Smooth muscle cell (in vitro differentiated cells): ENCODE results near the gene FAM72A. TPM values are rescaled to one million over a fixed set of nuclear protein-coding genes. Genes with fewer than 3 reads are reported as not detected.
"Not testable (repeated sequence)": the region's sequence is repeated elsewhere in the genome, so short reads cannot be mapped to it uniquely, and the experiment has no call there.

Experiments
- DNase-seq: peaks from one replicate; lab custom pipeline; 2025; ENCODE audit not compliant: unreplicated experiment; lab: John Stamatoyannopoulos, UW
- H2AFZ ChIP-seq: fragments of 200-600 bp; sonication (generic); 2 replicates; pipeline ENCODE4 v1.6.0; 2016; ENCODE audit warnings: antibody characterized with exemption, low read depth, mild to moderate bottlenecking
- H3F3A ChIP-seq: fragments of 200-600 bp; sonication (generic); 2 replicates; pipeline ENCODE4 v1.6.0; 2017; ENCODE audit warnings: antibody characterized with exemption, low read depth
- H3K27ac ChIP-seq: fragments of 200-600 bp; sonication (generic); 2 replicates; pipeline ENCODE4 v1.5.1; 2016; ENCODE audit warnings: low read depth, mild to moderate bottlenecking
- H3K27me3 ChIP-seq: fragments of 200-600 bp; sonication (generic); 2 replicates; pipeline ENCODE4 v1.6.1; 2016; ENCODE audit warnings: low read depth, mild to moderate bottlenecking
- H3K36me3 ChIP-seq: fragments of 200-600 bp; sonication (generic); 2 replicates; pipeline ENCODE4 v1.5.1; 2016; ENCODE audit warnings: low read depth
- H3K4me1 ChIP-seq: fragments of 200-600 bp; sonication (generic); 2 replicates; pipeline ENCODE4 v1.5.1; 2016; ENCODE audit warnings: low read depth
- H3K4me2 ChIP-seq: fragments of 200-600 bp; sonication (generic); 2 replicates; pipeline ENCODE4 v1.6.0; 2016; ENCODE audit warnings: mild to moderate bottlenecking
- H3K4me3 ChIP-seq: fragments of 200-600 bp; sonication (generic); 2 replicates; pipeline ENCODE4 v1.5.1; 2016; ENCODE audit warnings: mild to moderate bottlenecking
- H3K79me2 ChIP-seq: fragments of 200-600 bp; sonication (generic); 2 replicates; pipeline ENCODE4 v1.6.0; 2016; ENCODE audit warnings: low read depth, mild to moderate bottlenecking
- H3K9ac ChIP-seq: fragments of 200-600 bp; sonication (generic); 2 replicates; pipeline ENCODE4 v1.6.0; 2016; ENCODE audit warnings: low read depth
- H3K9me3 ChIP-seq: fragments of 200-600 bp; sonication (generic); replicated peaks from 2 replicates; pipeline ENCODE4 v1.5.1; 2016; ENCODE audit warnings: low read depth
- H4K20me1 ChIP-seq: fragments of 200-600 bp; sonication (generic); 2 replicates; pipeline ENCODE4 v1.6.0; 2016; ENCODE audit warnings: low read depth
- WGBS: methylation state at CpG from one replicate; pipeline ENCODE4 v1.1.7; 2016; ENCODE audit warnings: low lambda C conversion rate; 5-methylcytosine and 5-hydroxymethylcytosine counted together
- polyA plus RNA-seq: library from polyadenylated mRNA; unstranded; fragments of >200 nt; fragmentation: Nextera tagmentation; extraction: Ambion mirVana; gene quantifications from 2 replicates; pipeline ENCODE4 v1.2.1, GENCODE V29; 2016
- total RNA-seq: library from RNA; depleted of rRNA; stranded (reverse); fragments of >200 nt; gene quantifications from 2 replicates; pipeline ENCODE4 v1.2.3, GENCODE V29; 2014

Gene FAM72A
- total and polyA plus RNA-seq, 2 experiments from 2014 or later = 2.9 to 3.7 TPM

DNA sequence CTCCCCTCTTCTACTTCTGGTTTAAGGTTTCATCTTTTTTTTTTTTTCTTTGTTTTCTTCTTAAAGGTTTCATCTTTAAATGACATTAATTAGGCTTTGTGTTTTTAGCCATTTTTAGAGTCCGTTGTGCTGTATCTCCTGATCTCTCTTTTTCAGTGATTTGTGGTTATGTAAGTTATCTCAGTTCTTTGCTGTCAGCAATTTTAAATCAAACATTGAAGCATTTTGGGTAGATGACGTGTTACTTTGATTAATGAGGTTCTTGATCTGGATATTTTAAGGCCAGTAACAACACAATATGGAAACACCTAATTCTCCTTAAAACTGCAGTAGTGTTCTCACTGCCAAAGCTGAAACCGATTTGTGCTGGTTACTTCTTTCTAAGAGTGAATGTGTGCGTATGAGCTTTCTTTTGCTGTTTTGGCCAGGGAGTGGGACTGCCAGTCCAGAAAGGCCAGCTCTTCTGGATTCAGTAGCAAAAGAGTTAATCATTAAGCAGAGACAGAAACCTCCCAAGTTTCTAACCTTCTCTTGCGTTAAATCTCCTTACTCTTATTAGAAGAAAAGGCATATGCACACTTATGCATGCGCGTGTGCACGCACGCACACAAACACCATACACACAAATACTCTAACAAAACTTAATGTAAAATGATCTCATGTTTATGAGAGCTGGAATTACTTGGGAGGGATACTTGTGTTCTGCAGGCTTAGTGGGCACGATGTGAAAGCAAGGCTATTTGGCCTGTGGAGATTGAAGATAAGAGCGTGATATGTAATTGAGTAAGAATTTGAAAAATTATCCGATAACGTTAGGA lies 17.1 kb upstream of the FAM72A start:
- not testable (repeated sequence) for H3F3A ChIP-seq, H3K36me3 ChIP-seq, DNase-seq, H2AFZ ChIP-seq, H3K9ac ChIP-seq, H3K9me3 ChIP-seq, H3K79me2 ChIP-seq, H4K20me1 ChIP-seq, H3K27me3 ChIP-seq, H3K4me1 ChIP-seq
- Histone ChIP-seq H3K4me2 (peak overlapping the region; percentile 71), H3K27ac (peak overlapping the region; percentile 15), H3K4me3 (peak overlapping the region; percentile 15)
- WGBS = 46% methylated on average over 6 of the region's 13 CpGs

DNA sequence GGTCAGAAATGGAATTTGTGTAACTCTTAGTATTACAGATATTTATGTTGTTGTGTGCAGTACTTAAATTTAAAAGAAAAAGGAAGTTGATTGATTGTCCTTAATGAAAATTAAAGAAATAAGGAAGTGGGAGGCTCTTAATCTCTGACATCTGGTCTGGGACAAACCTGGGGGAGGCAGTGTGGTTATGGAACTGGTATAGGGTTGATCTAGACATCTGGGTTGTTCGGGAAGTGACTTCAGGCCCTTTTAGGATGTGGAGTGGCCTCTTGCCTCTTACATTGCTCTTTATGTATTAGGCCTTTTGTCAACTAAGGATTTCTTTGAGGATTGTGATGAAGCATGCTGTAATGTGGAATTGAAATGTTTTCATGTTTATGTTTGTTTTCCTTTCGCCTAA lies 16.1 kb upstream of the FAM72A start:
- not testable (repeated sequence) for H3K79me2 ChIP-seq, H4K20me1 ChIP-seq, H3F3A ChIP-seq, H2AFZ ChIP-seq, H3K9ac ChIP-seq, H3K4me2 ChIP-seq, H3K27me3 ChIP-seq, H3K4me3 ChIP-seq, H3K4me1 ChIP-seq, H3K27ac ChIP-seq, H3K9me3 ChIP-seq, H3K36me3 ChIP-seq, DNase-seq
- WGBS = no CpG with 5 or more reads among the region's 2 CpGs

DNA sequence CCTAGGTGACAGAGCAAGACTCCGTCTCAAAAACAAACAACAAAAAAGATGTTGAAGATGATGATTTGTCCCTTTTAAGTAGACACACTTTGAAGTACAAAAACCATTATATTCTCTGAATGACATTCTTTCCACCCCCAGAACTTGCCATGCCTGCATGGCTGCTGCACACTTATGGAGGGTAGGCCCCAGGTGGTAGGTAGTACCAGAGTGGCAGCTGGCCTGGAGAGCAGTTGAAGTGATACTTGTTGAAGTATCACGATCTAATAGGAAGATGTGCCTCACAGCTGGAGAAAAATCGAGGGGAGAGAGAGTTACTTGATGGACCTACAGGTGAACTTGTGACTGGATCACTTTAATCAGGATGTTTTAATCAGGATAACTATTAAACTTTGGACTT lies 15.6 kb upstream of the FAM72A start:
- H3K36me3 ChIP-seq = not testable (repeated sequence)

DNA sequence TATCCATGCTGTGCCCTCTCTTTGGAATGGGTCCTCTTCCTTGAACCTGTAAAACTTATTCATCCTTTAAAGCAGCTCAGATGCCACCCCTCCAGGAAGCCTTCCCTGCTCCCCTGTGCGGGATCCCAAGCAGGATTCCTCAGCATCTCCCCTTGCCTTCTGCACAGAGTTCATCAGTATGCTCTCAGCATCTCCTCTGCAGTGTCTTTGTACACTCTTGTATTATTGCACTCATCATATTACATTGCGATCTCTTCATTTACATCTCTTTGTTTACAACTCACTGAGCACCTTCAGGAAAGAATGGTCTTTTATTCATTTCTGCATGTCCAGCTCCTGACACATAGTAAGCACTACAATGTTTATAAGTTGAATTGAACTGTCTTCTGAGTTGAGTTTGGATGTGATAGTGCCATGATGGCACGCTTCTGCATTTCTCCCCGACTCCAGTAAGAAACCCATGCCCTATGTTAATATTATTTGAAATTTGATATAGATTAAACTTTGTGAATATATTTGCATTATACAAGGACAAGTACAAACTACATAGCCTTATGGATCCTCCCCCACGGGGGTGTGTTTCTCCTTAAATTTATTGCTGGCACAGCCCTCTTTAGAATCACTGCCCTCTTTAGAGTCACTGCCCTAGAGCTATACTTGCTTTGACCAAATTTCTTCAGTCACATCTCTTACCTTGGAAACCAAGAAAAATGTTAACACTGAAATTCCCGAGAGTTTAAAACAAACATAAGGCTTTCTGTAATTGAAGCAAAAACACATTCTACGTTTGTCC lies 13.2 kb upstream of the FAM72A start:
- not testable (repeated sequence) for H3K9me3 ChIP-seq
- WGBS = 87% methylated on average over 4 of the region's 7 CpGs

More for the DNA sequence above, 15.6 kb upstream of the FAM72A start:
- H3K4me1 ChIP-seq, H3K9ac ChIP-seq, H3K27ac ChIP-seq, H3K79me2 ChIP-seq, DNase-seq, H3K4me3 ChIP-seq, H3K9me3 ChIP-seq, H4K20me1 ChIP-seq, H3K4me2 ChIP-seq, H2AFZ ChIP-seq, H3F3A ChIP-seq, H3K27me3 ChIP-seq: not testable (repeated sequence)
- WGBS = 68% methylated on average over 2 of the region's 3 CpGs

DNA sequence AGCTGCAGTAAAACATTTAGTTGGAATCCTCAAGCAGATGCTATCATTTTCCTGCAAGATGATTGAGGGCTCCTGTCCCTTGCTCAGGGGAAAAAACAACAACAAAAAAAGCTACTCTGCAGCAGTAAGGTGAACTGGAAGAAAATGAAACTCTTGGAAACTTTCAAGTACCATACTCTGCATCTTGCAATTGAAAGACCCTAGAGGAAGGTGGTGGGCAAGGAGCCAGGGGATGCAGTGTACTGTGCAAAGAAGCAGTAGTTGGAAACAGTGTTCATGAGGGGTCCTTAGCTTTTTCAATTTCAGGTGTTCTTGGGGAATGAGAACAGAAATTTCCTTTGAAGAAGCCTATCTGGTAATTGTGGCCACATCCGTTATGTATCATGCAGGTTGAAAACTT lies 8.2 kb upstream of the FAM72A start:
- H3K27me3 ChIP-seq, H3K4me3 ChIP-seq, H3K27ac ChIP-seq, H2AFZ ChIP-seq, H3K9me3 ChIP-seq, H4K20me1 ChIP-seq, H3K79me2 ChIP-seq, H3K4me1 ChIP-seq, DNase-seq, H3F3A ChIP-seq, H3K9ac ChIP-seq, H3K36me3 ChIP-seq, H3K4me2 ChIP-seq: not testable (repeated sequence)
- no CpG with 5 or more reads among the region's 1 CpG for WGBS

More for the DNA sequence above, 13.2 kb upstream of the FAM72A start:
- H3F3A ChIP-seq, H4K20me1 ChIP-seq, H3K27me3 ChIP-seq, H3K4me1 ChIP-seq, H2AFZ ChIP-seq, H3K27ac ChIP-seq, DNase-seq, H3K9ac ChIP-seq, H3K4me2 ChIP-seq, H3K79me2 ChIP-seq, H3K4me3 ChIP-seq, H3K36me3 ChIP-seq: not testable (repeated sequence)

DNA sequence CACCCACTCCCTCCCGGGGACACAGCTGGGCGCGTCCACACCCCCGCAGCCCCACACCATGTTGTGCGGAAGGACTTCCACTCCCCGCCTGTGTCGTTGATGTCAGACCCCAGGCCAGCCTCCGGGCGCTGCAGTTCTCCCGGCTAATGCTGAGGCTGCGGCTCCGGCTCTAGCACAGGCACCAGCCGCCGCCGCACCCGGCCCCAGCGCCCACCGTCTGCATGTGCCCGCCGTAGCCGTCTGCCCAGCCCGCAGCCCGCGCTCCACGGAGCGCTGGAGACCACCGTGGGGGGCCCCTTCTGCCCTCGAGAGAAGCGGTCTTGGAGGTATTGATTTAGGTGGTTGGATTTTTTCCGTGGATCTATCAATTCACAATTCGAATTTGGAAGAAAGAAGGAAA lies 2.9 kb upstream of the FAM72A start:
- H3K4me1 ChIP-seq, H3K36me3 ChIP-seq, H3K27ac ChIP-seq, H3K27me3 ChIP-seq, H3F3A ChIP-seq, H4K20me1 ChIP-seq, H2AFZ ChIP-seq, H3K9ac ChIP-seq, H3K9me3 ChIP-seq, DNase-seq, H3K79me2 ChIP-seq: not testable (repeated sequence)
- WGBS = no CpG with 5 or more reads among the region's 31 CpGs
- Histone ChIP-seq H3K4me2 (peak overlapping the region; percentile 68), H3K4me3 (peak overlapping the region; percentile 31)

DNA sequence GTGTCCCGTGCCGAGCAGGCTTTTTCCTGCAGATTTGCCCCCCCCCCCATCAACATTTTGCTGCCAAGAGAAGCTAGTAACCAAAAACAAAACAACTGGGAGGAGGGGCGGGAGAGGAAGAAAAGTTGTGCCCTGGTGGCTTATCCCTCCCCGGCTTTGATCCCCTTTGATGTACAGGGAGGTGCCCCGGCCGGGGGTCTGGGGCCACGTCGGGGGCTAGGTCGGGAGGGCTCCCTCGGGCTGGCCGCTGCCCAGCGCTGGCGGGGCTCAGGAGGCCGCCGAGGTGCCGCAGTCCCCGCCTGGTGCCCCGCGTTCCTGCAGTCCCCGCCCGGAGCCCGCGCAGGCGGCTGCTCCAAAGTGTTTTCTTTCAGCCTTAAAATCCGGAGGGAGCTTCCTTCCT lies 2.2 kb upstream of the FAM72A start:
- H3K9me3 ChIP-seq, H3K9ac ChIP-seq, H3K27ac ChIP-seq, H3K27me3 ChIP-seq, H3K79me2 ChIP-seq, H3K4me1 ChIP-seq, H4K20me1 ChIP-seq, DNase-seq, H2AFZ ChIP-seq, H3F3A ChIP-seq, H3K36me3 ChIP-seq: not testable (repeated sequence)
- Histone ChIP-seq H3K4me2 (peak overlapping the region; percentile 81), H3K4me3 (peak overlapping the region; percentile 56)
- 0% methylated on average over 8 of the region's 25 CpGs for WGBS

DNA sequence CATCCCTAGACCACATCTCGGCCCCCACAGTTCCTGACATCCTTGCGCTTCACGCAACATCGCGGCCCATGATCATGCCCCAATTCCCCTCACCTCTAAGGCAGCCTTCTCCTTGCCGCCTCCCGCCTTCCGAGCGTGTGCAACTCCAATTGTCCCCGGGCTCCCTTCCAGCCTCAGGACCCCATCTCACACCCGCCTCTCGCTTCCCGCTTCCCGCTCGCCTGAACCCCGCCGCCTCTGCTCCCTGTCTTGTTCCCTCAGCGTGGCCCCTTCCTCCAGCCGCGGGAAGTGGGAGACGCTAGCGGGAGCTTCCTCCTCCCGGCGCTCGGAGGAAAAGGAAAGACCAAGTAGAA lies 1.5 kb upstream of the FAM72A start:
- H3K4me3 ChIP-seq = peak overlapping the region; percentile 43
- H2AFZ ChIP-seq, H3K27ac ChIP-seq, DNase-seq, H3K27me3 ChIP-seq, H3K9me3 ChIP-seq, H4K20me1 ChIP-seq, H3K9ac ChIP-seq, H3K4me1 ChIP-seq, H3F3A ChIP-seq, H3K79me2 ChIP-seq, H3K36me3 ChIP-seq, H3K4me2 ChIP-seq: not testable (repeated sequence)
- WGBS = no CpG with 5 or more reads among the region's 25 CpGs
